HUES64 (cell line): ENCODE measurements around the gene HAPSTR1.
A peak's percentile ranks its signal among the peaks of the same experiment; 100 is the strongest.

ENCODE experiments used
- H3K27ac ChIP-seq: 2 replicates; pipeline ENCODE4 v1.7.0; 2013; ENCODE audit warnings: low read depth, low read length, inconsistent platforms
- H3K27me3 ChIP-seq: 2 replicates; pipeline ENCODE4 v1.6.1; 2013; ENCODE audit warnings: mild to moderate bottlenecking, low read length; ENCODE audit not compliant: insufficient read depth
- H3K36me3 ChIP-seq: 2 replicates; pipeline ENCODE4 v1.6.1; 2013; ENCODE audit warnings: mild to moderate bottlenecking, low read length; ENCODE audit not compliant: insufficient read depth
- H3K4me1 ChIP-seq: 2 replicates; pipeline ENCODE4 v1.6.1; 2013; ENCODE audit warnings: mild to moderate bottlenecking, low read length, moderate library complexity; ENCODE audit not compliant: insufficient read depth
- H3K4me3 ChIP-seq: 2 replicates; pipeline ENCODE4 v1.5.1; 2013; ENCODE audit warnings: mild to moderate bottlenecking, low read length, moderate library complexity
- H3K9ac ChIP-seq: 2 replicates; pipeline ENCODE4 v1.6.1; 2013; ENCODE audit warnings: mild to moderate bottlenecking, low read depth, low read length
- H3K9me3 ChIP-seq: 2 replicates; pipeline ENCODE4 v1.6.1; 2013; ENCODE audit warnings: low read depth, low read length; ENCODE audit not compliant: insufficient read depth
- WGBS: fragments of 150-250, 120-280 bp; methylation state at CpG from one replicate; pipeline ENCODE4 v1.1.7; 2013; ENCODE audit warnings: missing lambda C conversion rate; 5-methylcytosine and 5-hydroxymethylcytosine counted together

HAPSTR1 gene

GRCh38 chr16:9138731-9139501 lies 47.5 kb downstream of the HAPSTR1 start:
- Histone ChIP-seq H3K9ac (no peak overlapping the region), H3K4me3 (peak overlapping the region; percentile 12; the same call in 1 of the 2 replicates), H3K9me3 (no peaks in the 10 kb centered on the region), H3K27ac (no peak overlapping the region), H3K27me3 (no peaks in the 10 kb centered on the region), H3K36me3 (no peaks in the 10 kb centered on the region), H3K4me1 (peaks cover 4% of the 10 kb centered on the region; the same call in 1 of the 2 replicates)
- 26% methylated on average over 21 of the region's 21 CpGs for WGBS

DNA sequence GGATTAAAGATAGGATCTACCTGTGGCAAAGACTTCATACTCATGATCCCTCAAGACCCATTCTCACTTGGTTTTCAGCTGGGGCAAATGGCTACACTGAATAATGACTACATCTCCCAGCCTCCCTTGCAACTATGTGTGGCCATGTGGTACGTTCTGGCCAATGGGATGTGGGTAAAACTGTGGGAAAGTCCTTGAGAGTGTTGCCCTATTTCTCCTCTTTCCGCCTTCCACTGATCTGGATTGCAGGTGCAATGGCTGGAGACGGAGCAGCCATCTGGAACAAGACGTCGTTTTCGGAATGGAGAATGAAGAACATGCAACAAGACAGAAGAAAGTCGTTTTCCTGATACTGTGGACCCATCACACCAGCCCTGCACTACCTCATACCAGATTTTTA lies 48.5 kb downstream of the HAPSTR1 start:
- Histone ChIP-seq H3K9ac (no peak overlapping the region), H3K27ac (no peak overlapping the region), H3K36me3 (no peaks in the 10 kb centered on the region), H3K9me3 (no peaks in the 10 kb centered on the region), H3K27me3 (no peaks in the 10 kb centered on the region), H3K4me1 (peaks cover 4% of the 10 kb centered on the region; the same call in 1 of the 2 replicates), H3K4me3 (no peak overlapping the region)
- 95% methylated on average over 7 of the region's 7 CpGs for WGBS
